Measurements from ENCODE around the gene CACNA1F. TPM values are rescaled to one million over a fixed set of nuclear protein-coding genes. Genes with fewer than 3 reads are reported as not detected.
A peak's percentile ranks its signal among the peaks of the same experiment; 100 is the strongest.

Gene CACNA1F
- total and polyA plus RNA-seq, 9 of the 15 experiments (the other 6 are each of a cell fraction or from before 2014, with no cell fraction given), result under 0.01 to 0.41 (median 0.03) TPM; not detected in 3

- TF ChIP-seq ZNF197 (CRISPR knock-in tag; IDR thresholded peaks at IDR 0.05; ENCODE audit: low read depth) (no peak), NCOA6 (IDR thresholded peaks at IDR 0.05) (no peak), NFRKB (IDR thresholded peaks at IDR 0.05; ENCODE audit: low read depth) (peak; percentile 77; the same call in 1 of the 2 replicates), HDGF (IDR thresholded peaks at IDR 0.05) (no peak), CHD2 (IDR thresholded peaks at IDR 0.05; ENCODE audit: low read depth, low read length) (peak; percentile 79), ZNF140 (CRISPR knock-in tag; IDR thresholded peaks at IDR 0.05) (no peak), ZNF184 (CRISPR knock-in tag; IDR thresholded peaks at IDR 0.05) (no peak), DDX20 (tag; IDR thresholded peaks at IDR 0.05; ENCODE audit: low read depth) (no peak), SAFB2 (IDR thresholded peaks at IDR 0.05; ENCODE audit: borderline replicate concordance, low read depth, low read length, severe bottlenecking) (no peak), ZNF79 (CRISPR knock-in tag; IDR thresholded peaks at IDR 0.05; ENCODE audit: low read depth) (no peak), HDAC8 (tag; IDR thresholded peaks at IDR 0.05) (no peak), ZSCAN32 (CRISPR knock-in tag; IDR thresholded peaks at IDR 0.05) (no peak), ZNF165 (CRISPR knock-in tag; IDR thresholded peaks at IDR 0.05; ENCODE audit: borderline replicate concordance) (no peak), ZBTB33 (CRISPR knock-in tag; IDR thresholded peaks at IDR 0.05) (no peak), ZNF217 (CRISPR knock-in tag; IDR thresholded peaks at IDR 0.05) (no peak), RCOR1 (IDR thresholded peaks at IDR 0.05; ENCODE audit: borderline replicate concordance in 1 of 2, low read depth in 2 of 2, low read length in 2 of 2) (no peak), TRIM24 (IDR thresholded peaks at IDR 0.05) (no peak), ATF6 (CRISPR knock-in tag; IDR thresholded peaks at IDR 0.05) (no peak), FOXK2 (conservative IDR thresholded peaks at IDR 0.05 in 1 of 2, IDR thresholded peaks at IDR 0.05 in 1 of 2; ENCODE audit: low read depth in 2 of 2) (no peak; a peak in 2 of 4 replicates), STAT5A (IDR thresholded peaks at IDR 0.05; ENCODE audit: borderline replicate concordance, low read length) (no peak), ZBTB34 (CRISPR knock-in tag; IDR thresholded peaks at IDR 0.05) (no peak), ZC3H11A (IDR thresholded peaks at IDR 0.05; ENCODE audit: low read depth, low read length) (no peak)
- TF ChIP-seq, protein P1, sequence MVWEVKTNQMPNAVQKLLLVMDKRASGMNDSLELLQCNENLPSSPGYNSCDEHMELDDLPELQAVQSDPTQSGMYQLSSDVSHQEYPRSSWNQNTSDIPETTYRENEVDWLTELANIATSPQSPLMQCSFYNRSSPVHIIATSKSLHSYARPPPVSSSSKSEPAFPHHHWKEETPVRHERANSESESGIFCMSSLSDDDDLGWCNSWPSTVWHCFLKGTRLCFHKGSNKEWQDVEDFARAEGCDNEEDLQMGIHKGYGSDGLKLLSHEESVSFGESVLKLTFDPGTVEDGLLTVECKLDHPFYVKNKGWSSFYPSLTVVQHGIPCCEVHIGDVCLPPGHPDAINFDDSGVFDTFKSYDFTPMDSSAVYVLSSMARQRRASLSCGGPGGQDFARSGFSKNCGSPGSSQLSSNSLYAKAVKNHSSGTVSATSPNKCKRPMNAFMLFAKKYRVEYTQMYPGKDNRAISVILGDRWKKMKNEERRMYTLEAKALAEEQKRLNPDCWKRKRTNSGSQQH (CRISPR knock-in tag; IDR thresholded peaks at IDR 0.05), result 0 out of 2 replicates have a peak, but pooled peaks have one; percentile 44
Observed at GRCh38 chrX:49269010-49269766, 36.0 kb upstream of the CACNA1F start (continued).
